ENCODE data around the gene PHACTR1.

DNA sequence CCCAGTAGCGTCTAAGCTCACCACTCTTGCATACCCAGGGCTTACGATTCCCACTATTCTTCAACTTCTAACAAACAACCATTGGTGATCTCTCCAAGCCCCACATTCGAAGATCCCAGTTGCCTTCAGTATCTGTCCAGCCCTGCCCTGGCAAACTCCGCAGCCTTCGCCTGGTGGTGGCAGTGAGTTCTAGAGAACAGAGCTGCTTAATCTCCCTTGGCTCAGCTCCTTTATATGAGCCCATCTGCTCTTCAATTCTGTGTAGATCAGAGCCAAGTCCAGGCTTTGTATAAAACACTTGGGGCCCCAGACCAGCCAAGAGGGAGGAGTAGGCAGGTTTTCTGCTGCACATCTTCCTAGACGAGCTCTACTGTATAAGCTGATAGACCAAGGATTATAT, 193.3 kb downstream of the PHACTR1 start:
- TF ChIP-seq, protein P1, sequence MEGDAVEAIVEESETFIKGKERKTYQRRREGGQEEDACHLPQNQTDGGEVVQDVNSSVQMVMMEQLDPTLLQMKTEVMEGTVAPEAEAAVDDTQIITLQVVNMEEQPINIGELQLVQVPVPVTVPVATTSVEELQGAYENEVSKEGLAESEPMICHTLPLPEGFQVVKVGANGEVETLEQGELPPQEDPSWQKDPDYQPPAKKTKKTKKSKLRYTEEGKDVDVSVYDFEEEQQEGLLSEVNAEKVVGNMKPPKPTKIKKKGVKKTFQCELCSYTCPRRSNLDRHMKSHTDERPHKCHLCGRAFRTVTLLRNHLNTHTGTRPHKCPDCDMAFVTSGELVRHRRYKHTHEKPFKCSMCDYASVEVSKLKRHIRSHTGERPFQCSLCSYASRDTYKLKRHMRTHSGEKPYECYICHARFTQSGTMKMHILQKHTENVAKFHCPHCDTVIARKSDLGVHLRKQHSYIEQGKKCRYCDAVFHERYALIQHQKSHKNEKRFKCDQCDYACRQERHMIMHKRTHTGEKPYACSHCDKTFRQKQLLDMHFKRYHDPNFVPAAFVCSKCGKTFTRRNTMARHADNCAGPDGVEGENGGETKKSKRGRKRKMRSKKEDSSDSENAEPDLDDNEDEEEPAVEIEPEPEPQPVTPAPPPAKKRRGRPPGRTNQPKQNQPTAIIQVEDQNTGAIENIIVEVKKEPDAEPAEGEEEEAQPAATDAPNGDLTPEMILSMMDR (IDR thresholded peaks at IDR 0.05), result no peak
- TF ChIP-seq POLR2AphosphoS5 (IDR thresholded peaks at IDR 0.05; ENCODE audit: low read depth, low read length), result no peak
- no peak for TF ChIP-seq TCF7L2 (IDR thresholded peaks at IDR 0.05; ENCODE audit: low read depth, low read length)
- TF ChIP-seq SIN3A (IDR thresholded peaks at IDR 0.05; ENCODE audit: borderline replicate concordance, insufficient read depth, low read depth, low read length), result no peak
- TF ChIP-seq, protein P2, sequence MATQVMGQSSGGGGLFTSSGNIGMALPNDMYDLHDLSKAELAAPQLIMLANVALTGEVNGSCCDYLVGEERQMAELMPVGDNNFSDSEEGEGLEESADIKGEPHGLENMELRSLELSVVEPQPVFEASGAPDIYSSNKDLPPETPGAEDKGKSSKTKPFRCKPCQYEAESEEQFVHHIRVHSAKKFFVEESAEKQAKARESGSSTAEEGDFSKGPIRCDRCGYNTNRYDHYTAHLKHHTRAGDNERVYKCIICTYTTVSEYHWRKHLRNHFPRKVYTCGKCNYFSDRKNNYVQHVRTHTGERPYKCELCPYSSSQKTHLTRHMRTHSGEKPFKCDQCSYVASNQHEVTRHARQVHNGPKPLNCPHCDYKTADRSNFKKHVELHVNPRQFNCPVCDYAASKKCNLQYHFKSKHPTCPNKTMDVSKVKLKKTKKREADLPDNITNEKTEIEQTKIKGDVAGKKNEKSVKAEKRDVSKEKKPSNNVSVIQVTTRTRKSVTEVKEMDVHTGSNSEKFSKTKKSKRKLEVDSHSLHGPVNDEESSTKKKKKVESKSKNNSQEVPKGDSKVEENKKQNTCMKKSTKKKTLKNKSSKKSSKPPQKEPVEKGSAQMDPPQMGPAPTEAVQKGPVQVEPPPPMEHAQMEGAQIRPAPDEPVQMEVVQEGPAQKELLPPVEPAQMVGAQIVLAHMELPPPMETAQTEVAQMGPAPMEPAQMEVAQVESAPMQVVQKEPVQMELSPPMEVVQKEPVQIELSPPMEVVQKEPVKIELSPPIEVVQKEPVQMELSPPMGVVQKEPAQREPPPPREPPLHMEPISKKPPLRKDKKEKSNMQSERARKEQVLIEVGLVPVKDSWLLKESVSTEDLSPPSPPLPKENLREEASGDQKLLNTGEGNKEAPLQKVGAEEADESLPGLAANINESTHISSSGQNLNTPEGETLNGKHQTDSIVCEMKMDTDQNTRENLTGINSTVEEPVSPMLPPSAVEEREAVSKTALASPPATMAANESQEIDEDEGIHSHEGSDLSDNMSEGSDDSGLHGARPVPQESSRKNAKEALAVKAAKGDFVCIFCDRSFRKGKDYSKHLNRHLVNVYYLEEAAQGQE (IDR thresholded peaks at IDR 0.05; ENCODE audit: insufficient read depth in 1 of 2, low read depth in 2 of 2, low read length in 1 of 2), result no peak
